Tibial artery (tissue), 4 donors: ENCODE measurements around the gene MIR17HG.

Source experiments
- DNase-seq, 2 donors: peaks; one replicate each; pipeline ENCODE4 v3.0.0-alpha.2; 2019
- H3K27ac ChIP-seq, 2 donors: fragments of 200-600 bp; sonication (generic) in 1 of 2; 1 replicate in 1 of 2; 2 replicates in 1 of 2; pipeline ENCODE4 v1.5.1; 2018 to 2019; ENCODE audit warnings: mild to moderate bottlenecking in 1 of 2
- H3K27me3 ChIP-seq, 2 donors: fragments of 200-600 bp; sonication (generic) in 1 of 2; one replicate each; pipeline versions ENCODE4 v1.5.1 to v1.6.0; 2016 to 2019
- H3K36me3 ChIP-seq, 3 donors: fragments of 200-600 bp; sonication (generic) in 2 of 3; one replicate each; pipeline ENCODE4 v1.5.1; 2016 to 2019; ENCODE audit warnings: mild to moderate bottlenecking in 2 of 3
- H3K4me1 ChIP-seq, 4 donors: fragments of 200-600 bp; sonication (generic) in 2 of 4; 1 replicate in 3 of 4; 2 replicates in 1 of 4; pipeline ENCODE4 v1.5.1; 2016 to 2019
- H3K4me3 ChIP-seq, 2 donors: fragments of 200-600 bp; sonication (generic) in 1 of 2; 1 replicate in 1 of 2; 2 replicates in 1 of 2; pipeline ENCODE4 v1.5.1; 2018 to 2019; ENCODE audit warnings: mild to moderate bottlenecking in 2 of 2
- H3K9me3 ChIP-seq, 3 donors: fragments of 200-600 bp; sonication (generic) in 1 of 3; one replicate each; pipeline ENCODE4 v1.5.1; 2016 to 2019
- CTCF ChIP-seq, 2 experiments: fragments of 200-600 bp in 1 of 2; fragments of 450-650 bp in 1 of 2; IDR thresholded peaks; one replicate each; pipeline ENCODE4 v1.5.1; 2017 to 2019; ENCODE audit warnings: antibody characterized with exemption in 2 of 2, mild to moderate bottlenecking in 1 of 2, moderate library complexity in 1 of 2
- intact Hi-C: fragments of 100-400 bp; cut with DNase I; formaldehyde crosslinking; loops from one replicate; pipeline ENCODE4 v1.15.0; 2023; ENCODE audit warnings: low total_unique reads

The MIR17HG gene

GRCh38 chr13:91347202-91347995 lies at the start of gene MIR17HG:
Gene MIR17HG, plus strand, starts transcription at chr13:91347687.
- peak in 1 of 2 experiments; percentile 12 for TF ChIP-seq CTCF (IDR thresholded peaks at IDR 0.05)
- Histone ChIP-seq H3K27ac (peak within 1 kb of the TSS; percentile 74 to 95), H3K36me3 (peaks cover 9 to 16% (median 10%) of the 10 kb centered on the region in 3 donors), H3K9me3 (no peaks in the 10 kb centered on the region), H3K4me3 (peak within 1 kb of the TSS; percentile 91 to 93), H3K27me3 (peaks cover 0 to 7% of the 10 kb centered on the region in 2 donors), H3K4me1 (peaks cover 0 to 28% (median 13%) of the 10 kb centered on the region in 4 donors)
- intact Hi-C loops, result no loop called here
- peak; percentile 86 to 94 for DNase-seq

- Histone ChIP-seq H3K4me3 (no peak overlapping the region), H3K27me3 (peaks cover 0 to 3% of the 10 kb centered on the region in 2 donors), H3K4me1 (no peaks in the 10 kb centered on the region), H3K36me3 (no peaks in the 10 kb centered on the region), H3K9me3 (no peaks in the 10 kb centered on the region), H3K27ac (no peak overlapping the region)
- no peak for DNase-seq
- TF ChIP-seq CTCF (IDR thresholded peaks at IDR 0.05), result no peak
- intact Hi-C loops, result no loop called here
Observed at GRCh38 chr13:91298060-91298459, 49.4 kb upstream of the MIR17HG start.

- intact Hi-C loops, result no loop called here
- H3K9me3 ChIP-seq, result no peaks in the 10 kb centered on the region
- no peaks in the 10 kb centered on the region for H3K36me3 ChIP-seq
- H3K4me3 ChIP-seq, result no peak overlapping the region
- H3K4me1 ChIP-seq, result no peaks in the 10 kb centered on the region
- H3K27me3 ChIP-seq, result peaks cover 0 to 3% of the 10 kb centered on the region in 2 donors
- no peak overlapping the region for H3K27ac ChIP-seq
- no peak for DNase-seq
- TF ChIP-seq CTCF (IDR thresholded peaks at IDR 0.05), result no peak
Observed at GRCh38 chr13:91302111-91302510, 45.4 kb upstream of the MIR17HG start.

- no peak for DNase-seq
- Histone ChIP-seq H3K27me3 (peaks cover 0 to 3% of the 10 kb centered on the region in 2 donors), H3K36me3 (no peaks in the 10 kb centered on the region), H3K4me1 (no peaks in the 10 kb centered on the region), H3K4me3 (no peak overlapping the region), H3K27ac (no peak overlapping the region), H3K9me3 (no peaks in the 10 kb centered on the region)
- intact Hi-C loops, result no loop called here
- no peak for TF ChIP-seq CTCF (IDR thresholded peaks at IDR 0.05)
Observed at GRCh38 chr13:91303031-91303430, 44.5 kb upstream of the MIR17HG start.

- Histone ChIP-seq H3K9me3 (no peaks in the 10 kb centered on the region), H3K27ac (no peak overlapping the region), H3K27me3 (peaks cover 0 to 3% of the 10 kb centered on the region in 2 donors), H3K4me3 (no peak overlapping the region), H3K4me1 (no peaks in the 10 kb centered on the region), H3K36me3 (no peaks in the 10 kb centered on the region)
- no peak for TF ChIP-seq CTCF (IDR thresholded peaks at IDR 0.05)
- intact Hi-C loops, result no loop called here
- no peak for DNase-seq
Observed at GRCh38 chr13:91304741-91305140, 42.7 kb upstream of the MIR17HG start.
